Muscle of back (tissue), 11 donors: ENCODE measurements around the gene PTPRN2. TPM values are rescaled to one million over a fixed set of nuclear protein-coding genes. Genes with fewer than 3 reads are reported as not detected.
A peak's percentile ranks its signal among the peaks of the same experiment; 100 is the strongest.

ENCODE experiments used
- DNase-seq, 3 donors: peaks; one replicate each; pipeline versions ENCODE4 v3.0.0 to v3.0.0-alpha.2; 2013
- polyA plus RNA-seq, 10 donors: library from polyadenylated mRNA; unstranded; fragments of 120-200 nt; gene quantifications; one replicate each; pipeline ENCODE4 v1.2.1, GENCODE V29; 2013; ENCODE audit not compliant: insufficient read length in 10 of 10

PTPRN2 gene
- polyA plus RNA-seq, 10 donors = 1.8 to 3.1 (median 2.1) TPM

- DNase-seq = no peak
Measured at GRCh38 chr7:158188676-158189075, 398.9 kb downstream of the PTPRN2 start.

- DNase-seq = no peak
Measured at GRCh38 chr7:158187694-158187994, 400.0 kb downstream of the PTPRN2 start.

GRCh38 chr7:158186864-158187693 lies 400.5 kb downstream of the PTPRN2 start:
- no peak for DNase-seq

- no peak for DNase-seq
Measured at GRCh38 chr7:158186406-158186805, 401.2 kb downstream of the PTPRN2 start.

GRCh38 chr7:158185653-158186052 lies 402.0 kb downstream of the PTPRN2 start:
- DNase-seq = no peak

- DNase-seq = no peak
Measured at GRCh38 chr7:158183431-158183830, 404.2 kb downstream of the PTPRN2 start.

- DNase-seq = no peak
Measured at GRCh38 chr7:158176561-158177173, 411.0 kb downstream of the PTPRN2 start.

- no peak for DNase-seq
Measured at GRCh38 chr7:158175779-158176178, 411.8 kb downstream of the PTPRN2 start.

GRCh38 chr7:158174947-158175346 lies 412.7 kb downstream of the PTPRN2 start:
- DNase-seq = no peak

- no peak for DNase-seq
Measured at GRCh38 chr7:158167373-158167772, 420.2 kb downstream of the PTPRN2 start.

- DNase-seq = no peak
Measured at GRCh38 chr7:158166386-158167340, 421.0 kb downstream of the PTPRN2 start.

- DNase-seq = no peak
Measured at GRCh38 chr7:158165711-158166110, 421.9 kb downstream of the PTPRN2 start.

GRCh38 chr7:158164101-158165095 lies 423.2 kb downstream of the PTPRN2 start:
- no peak for DNase-seq

GRCh38 chr7:158161194-158161593 lies 426.4 kb downstream of the PTPRN2 start:
- no peak for DNase-seq

GRCh38 chr7:158160199-158160598 lies 427.4 kb downstream of the PTPRN2 start:
- DNase-seq = no peak

- DNase-seq = no peak
Measured at GRCh38 chr7:158157460-158157859, 430.2 kb downstream of the PTPRN2 start.

- DNase-seq = peak; percentile 1 to 13 (median 2)
Measured at GRCh38 chr7:158151273-158151672, 436.4 kb downstream of the PTPRN2 start.

- DNase-seq = no peak
Measured at GRCh38 chr7:158150234-158150633, 437.4 kb downstream of the PTPRN2 start.

- DNase-seq = peak in 2 of 3 donors; percentile 0 to 6
Measured at GRCh38 chr7:158147431-158147830, 440.2 kb downstream of the PTPRN2 start.

GRCh38 chr7:158145370-158145769 lies 442.3 kb downstream of the PTPRN2 start:
- DNase-seq = no peak
